Activated naive CD4-positive, alpha-beta T cell treated with anti-CD3 and anti-CD28 coated beads, Interleukin-2, amount 10 ng/mL, durations not matched to agents 7 days and 5 days (primary cell): ENCODE data around the gene VWA1.
"Not testable (repeated sequence)": the region's sequence is repeated elsewhere in the genome, so short reads cannot be mapped to it uniquely, and the experiment has no call there.

Experiments used
- CTCF ChIA-PET: fragments of 350-600 bp; sonication (Branson Sonifier 250); formaldehyde crosslinking; loops from one replicate; lab custom pipeline; 2021; ENCODE audit warnings: antibody characterized with exemption; lab: Charles Lee
- DNase-seq: peaks from one replicate; pipeline ENCODE4 v3.0.0-alpha.2; 2020
- H3K27ac Mint-ChIP-seq: one replicate; pipeline ENCODE4 v1.8.0; 2021; ENCODE audit warnings: mild to moderate bottlenecking, moderate library complexity, mixed read lengths
- H3K27me3 Mint-ChIP-seq: one replicate; pipeline ENCODE4 v1.8.0; 2021; ENCODE audit warnings: mild to moderate bottlenecking, mixed read lengths
- H3K36me3 Mint-ChIP-seq: one replicate; pipeline ENCODE4 v1.8.0; 2021; ENCODE audit warnings: mixed read lengths
- H3K4me1 Mint-ChIP-seq: one replicate; pipeline ENCODE4 v1.8.0; 2021; ENCODE audit warnings: mixed read lengths
- H3K4me3 Mint-ChIP-seq: one replicate; pipeline ENCODE4 v1.8.0; 2021; ENCODE audit warnings: mild to moderate bottlenecking, moderate library complexity, mixed read lengths
- H3K9me3 Mint-ChIP-seq: one replicate; pipeline ENCODE4 v1.8.0; 2021; ENCODE audit warnings: mixed read lengths

Gene VWA1

GRCh38 chr1:1456683-1457255, 21.3 kb downstream of the VWA1 start:
- H3K36me3 Mint-ChIP-seq, H3K4me3 Mint-ChIP-seq, H3K4me1 Mint-ChIP-seq, H3K9me3 Mint-ChIP-seq, H3K27ac Mint-ChIP-seq, DNase-seq, CTCF ChIA-PET: not testable (repeated sequence)
- H3K27me3 Mint-ChIP-seq: peaks cover 13% of the 10 kb centered on the region

- H3K27ac Mint-ChIP-seq, H3K9me3 Mint-ChIP-seq, H3K36me3 Mint-ChIP-seq, H3K4me3 Mint-ChIP-seq, CTCF ChIA-PET, DNase-seq, H3K4me1 Mint-ChIP-seq: not testable (repeated sequence)
- peaks cover 20% of the 10 kb centered on the region for H3K27me3 Mint-ChIP-seq
These were observed 23.7 kb downstream of the VWA1 start for GRCh38 chr1:1459156-1459555.

DNA sequence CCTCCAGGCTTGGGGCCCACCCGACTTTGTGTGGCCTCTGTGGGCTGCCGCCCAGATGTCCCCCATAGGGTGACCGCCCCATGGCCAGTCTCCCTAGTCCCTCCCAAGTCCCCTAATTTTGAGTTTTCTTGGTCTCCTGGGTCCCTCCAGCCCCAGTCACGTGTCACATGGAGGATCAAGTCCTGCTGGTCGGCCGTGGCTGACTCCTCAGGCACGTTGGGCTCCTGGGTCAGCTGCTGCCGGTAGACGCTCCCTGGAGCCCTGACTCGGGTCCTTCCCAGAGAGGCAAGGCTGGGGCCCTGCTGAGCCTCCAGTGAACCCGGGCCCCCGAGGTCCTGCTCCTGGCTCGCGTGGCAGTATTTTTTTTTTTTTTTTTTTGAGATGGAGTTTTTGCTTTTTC, 24.2 kb downstream of the VWA1 start:
- H3K36me3 Mint-ChIP-seq, DNase-seq, H3K4me1 Mint-ChIP-seq, CTCF ChIA-PET, H3K27ac Mint-ChIP-seq, H3K9me3 Mint-ChIP-seq, H3K4me3 Mint-ChIP-seq: not testable (repeated sequence)
- peaks cover 20% of the 10 kb centered on the region for H3K27me3 Mint-ChIP-seq

- no peak overlapping the region for H3K27ac Mint-ChIP-seq
- H3K27me3 Mint-ChIP-seq: peaks cover 20% of the 10 kb centered on the region
- DNase-seq: no peak
- no peaks in the 10 kb centered on the region for H3K9me3 Mint-ChIP-seq
- no peak overlapping the region for H3K4me3 Mint-ChIP-seq
- H3K36me3 Mint-ChIP-seq: no peaks in the 10 kb centered on the region
- peaks cover 6% of the 10 kb centered on the region for H3K4me1 Mint-ChIP-seq
- CTCF ChIA-PET: interaction anchor here (3.6 kb wide), 1 partner anchor 20 kb away, joined by 10 read pairs; no protein-coding TSS in a partner anchor
These were observed 25.1 kb downstream of the VWA1 start for GRCh38 chr1:1460540-1461130.

DNA sequence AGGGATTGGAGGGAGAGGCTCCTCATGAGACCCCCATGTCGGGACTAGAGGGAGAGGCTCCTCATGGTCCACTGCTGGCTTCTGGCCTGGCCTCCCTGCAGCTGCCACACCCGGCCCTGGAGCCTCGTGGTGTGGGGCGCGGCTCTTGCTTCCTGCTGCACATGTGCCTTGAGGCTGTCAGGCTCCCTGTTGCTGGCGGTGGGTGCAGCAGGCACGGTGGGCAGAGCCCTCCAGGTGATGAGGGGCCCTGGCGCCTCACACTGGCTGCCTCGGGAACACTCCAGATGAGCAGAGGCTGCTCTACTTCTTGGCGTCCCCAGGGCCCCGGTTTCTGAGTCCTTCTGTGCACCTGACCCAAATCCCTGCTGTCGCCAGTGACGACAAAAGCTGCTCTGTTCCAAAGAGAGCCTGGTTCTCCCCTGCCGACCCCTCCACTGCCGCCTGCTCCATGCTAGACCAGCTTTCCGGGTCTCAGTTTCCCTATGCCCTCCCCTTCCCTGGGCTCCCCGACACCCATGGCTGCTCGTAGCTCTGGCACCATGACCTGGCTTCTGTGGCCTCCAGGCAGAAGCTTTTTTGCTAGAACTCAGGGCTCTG, 26.3 kb downstream of the VWA1 start:
- Mint-ChIP-seq H3K4me3 (peak overlapping the region; percentile 56), H3K27ac (peak overlapping the region; percentile 77)
- DNase-seq: no peak

DNA sequence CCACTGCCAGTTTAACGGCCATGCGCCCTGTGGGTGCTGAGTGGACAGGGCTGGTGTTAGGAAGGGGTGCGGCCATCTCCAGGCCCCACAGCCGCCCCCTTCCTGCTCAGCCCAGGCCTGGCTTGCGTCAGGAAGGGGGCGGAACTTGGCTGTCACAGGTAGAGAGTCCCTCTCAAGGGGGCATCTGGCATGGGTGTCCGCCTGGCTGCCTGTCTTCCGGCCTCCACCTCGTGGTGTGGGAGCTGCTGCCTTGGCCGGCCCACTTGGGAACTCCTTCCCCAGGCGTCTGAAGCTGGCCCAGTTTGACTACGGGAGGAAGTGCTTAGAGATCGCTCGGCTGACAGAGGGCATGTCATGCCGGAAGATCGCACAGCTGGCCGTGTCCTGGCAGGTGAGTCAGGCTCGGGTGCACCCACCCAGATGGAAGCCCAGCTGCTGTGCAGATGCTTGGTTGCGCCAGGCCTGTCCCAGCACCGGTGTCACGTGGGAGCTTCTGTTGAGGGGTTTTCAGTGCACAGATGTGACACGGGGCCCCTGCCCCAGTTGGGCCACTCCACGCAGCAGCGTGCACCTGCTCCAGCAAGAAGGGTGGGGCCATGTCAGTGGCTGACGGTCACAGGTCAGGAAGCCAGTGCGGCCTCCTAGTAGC, 27.0 kb downstream of the VWA1 start:
- H3K9me3 Mint-ChIP-seq: no peaks in the 10 kb centered on the region
- CTCF ChIA-PET: interaction anchor here (0.7 to 3.6 kb wide), 2 partner anchors 22 to 171 kb away, joined by 3 to 10 read pairs; no protein-coding TSS in a partner anchor
- peaks cover 20% of the 10 kb centered on the region for H3K27me3 Mint-ChIP-seq
- H3K27ac Mint-ChIP-seq: peak overlapping the region; percentile 77
- H3K4me1 Mint-ChIP-seq: peaks cover 6% of the 10 kb centered on the region
- DNase-seq: peak; percentile 48
- peak overlapping the region; percentile 56 for H3K4me3 Mint-ChIP-seq
- no peaks in the 10 kb centered on the region for H3K36me3 Mint-ChIP-seq

More for the DNA sequence above, 26.3 kb downstream of the VWA1 start:
- CTCF ChIA-PET: interaction anchor here (0.7 to 3.6 kb wide), 3 partner anchors 21 to 170 kb away, joined by 3 to 10 read pairs (median 3); no protein-coding TSS in a partner anchor
- Mint-ChIP-seq H3K27me3 (peaks cover 20% of the 10 kb centered on the region), H3K4me1 (peaks cover 6% of the 10 kb centered on the region), H3K36me3 (no peaks in the 10 kb centered on the region), H3K9me3 (no peaks in the 10 kb centered on the region)

- H3K9me3 Mint-ChIP-seq: no peaks in the 10 kb centered on the region
- H3K4me1 Mint-ChIP-seq: peaks cover 6% of the 10 kb centered on the region
- DNase-seq: no peak
- CTCF ChIA-PET: interaction anchor here (3.6 kb wide), 1 partner anchor 22 kb away, joined by 10 read pairs; no protein-coding TSS in a partner anchor
- no peak overlapping the region for H3K4me3 Mint-ChIP-seq
- H3K27ac Mint-ChIP-seq: no peak overlapping the region
- no peaks in the 10 kb centered on the region for H3K36me3 Mint-ChIP-seq
- peaks cover 20% of the 10 kb centered on the region for H3K27me3 Mint-ChIP-seq
These were observed 27.8 kb downstream of the VWA1 start for GRCh38 chr1:1463312-1463711.

GRCh38 chr1:1468196-1468985, 32.9 kb downstream of the VWA1 start:
- not testable (repeated sequence) for H3K27me3 Mint-ChIP-seq

GRCh38 chr1:1470626-1471388, 35.3 kb downstream of the VWA1 start:
- Mint-ChIP-seq H3K27me3 (no peaks in the 10 kb centered on the region), H3K4me3 (peak overlapping the region; percentile 84), H3K27ac (peak overlapping the region; percentile 86), H3K36me3 (no peaks in the 10 kb centered on the region), H3K4me1 (peaks cover 27% of the 10 kb centered on the region), H3K9me3 (no peaks in the 10 kb centered on the region)
- CTCF ChIA-PET: no interaction called here
- peak; percentile 44 for DNase-seq

More at GRCh38 chr1:1468196-1468985, 32.9 kb downstream of the VWA1 start:
- DNase-seq, H3K9me3 Mint-ChIP-seq, H3K27ac Mint-ChIP-seq, CTCF ChIA-PET, H3K36me3 Mint-ChIP-seq, H3K4me3 Mint-ChIP-seq: not testable (repeated sequence)
- H3K4me1 Mint-ChIP-seq: peaks cover 23% of the 10 kb centered on the region

- H3K4me3 Mint-ChIP-seq: peak within 1 kb of the TSS; percentile 84
- DNase-seq: peak; percentile 97
- no peaks in the 10 kb centered on the region for H3K9me3 Mint-ChIP-seq
- CTCF ChIA-PET: no interaction called here
- peak within 1 kb of the TSS; percentile 86 for H3K27ac Mint-ChIP-seq
- H3K27me3 Mint-ChIP-seq: no peaks in the 10 kb centered on the region
- no peaks in the 10 kb centered on the region for H3K36me3 Mint-ChIP-seq
- H3K4me1 Mint-ChIP-seq: peaks cover 27% of the 10 kb centered on the region
These were observed 36.0 kb downstream of the VWA1 start, which contains the start of gene ATAD3B for GRCh38 chr1:1471389-1472052. ATAD3B (plus strand) TSS chr1:1471765; CDS start chr1:1471885, 120 bp downstream.

GRCh38 chr1:1472053-1472876, 36.8 kb downstream of the VWA1 start:
- H3K9me3 Mint-ChIP-seq, H3K36me3 Mint-ChIP-seq, CTCF ChIA-PET, H3K27me3 Mint-ChIP-seq: not testable (repeated sequence)
- H3K27ac Mint-ChIP-seq: peak overlapping the region; percentile 78
- peaks cover 27% of the 10 kb centered on the region for H3K4me1 Mint-ChIP-seq
- peak; percentile 53 for DNase-seq
- peak overlapping the region; percentile 77 for H3K4me3 Mint-ChIP-seq

DNA sequence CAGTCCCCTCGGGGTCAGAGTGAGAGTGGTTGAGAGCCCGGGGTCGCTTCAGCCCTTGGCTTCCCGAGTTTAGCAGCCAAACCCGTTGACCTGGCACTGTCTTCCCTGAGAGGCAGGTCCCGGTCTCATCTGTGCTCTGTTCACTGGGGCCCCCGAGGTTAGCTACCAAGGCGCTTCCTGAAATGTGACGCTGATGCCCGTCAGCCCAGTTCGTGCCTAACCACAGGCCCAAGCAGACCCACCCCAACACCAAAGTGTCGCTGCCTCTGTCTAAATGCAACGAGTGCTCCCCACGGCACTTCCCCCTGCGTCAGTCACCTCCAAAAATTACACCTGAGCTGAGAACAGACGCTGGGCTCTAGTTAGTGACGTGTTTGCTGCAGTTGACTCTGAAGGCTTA, 40.5 kb downstream of the VWA1 start:
- peaks cover 15% of the 10 kb centered on the region for H3K4me1 Mint-ChIP-seq
- peaks cover 18% of the 10 kb centered on the region for H3K36me3 Mint-ChIP-seq
- DNase-seq, H3K4me3 Mint-ChIP-seq, CTCF ChIA-PET, H3K27ac Mint-ChIP-seq, H3K27me3 Mint-ChIP-seq, H3K9me3 Mint-ChIP-seq: not testable (repeated sequence)
